GM21825 (cell line): ENCODE data around the gene SLX4IP.
"Not testable (repeated sequence)": the region's sequence is repeated elsewhere in the genome, so short reads cannot be mapped to it uniquely, and the experiment has no call there.

Experiments used
- ATAC-seq: cut with Tn5 transposase; IDR thresholded peaks from one replicate; pipeline ENCODE4 v1.9.1; 2021; ENCODE audit warnings: mild to moderate bottlenecking, moderate library complexity; ENCODE audit not compliant: unreplicated experiment

SLX4IP gene

GRCh38 chr20:10434832-10435812 is at the start of gene SLX4IP:
Gene SLX4IP (plus strand): TSS chr20:10435305. CDS start chr20:10458205, 22,900 bp downstream.
- peak; percentile 67 for ATAC-seq

DNA sequence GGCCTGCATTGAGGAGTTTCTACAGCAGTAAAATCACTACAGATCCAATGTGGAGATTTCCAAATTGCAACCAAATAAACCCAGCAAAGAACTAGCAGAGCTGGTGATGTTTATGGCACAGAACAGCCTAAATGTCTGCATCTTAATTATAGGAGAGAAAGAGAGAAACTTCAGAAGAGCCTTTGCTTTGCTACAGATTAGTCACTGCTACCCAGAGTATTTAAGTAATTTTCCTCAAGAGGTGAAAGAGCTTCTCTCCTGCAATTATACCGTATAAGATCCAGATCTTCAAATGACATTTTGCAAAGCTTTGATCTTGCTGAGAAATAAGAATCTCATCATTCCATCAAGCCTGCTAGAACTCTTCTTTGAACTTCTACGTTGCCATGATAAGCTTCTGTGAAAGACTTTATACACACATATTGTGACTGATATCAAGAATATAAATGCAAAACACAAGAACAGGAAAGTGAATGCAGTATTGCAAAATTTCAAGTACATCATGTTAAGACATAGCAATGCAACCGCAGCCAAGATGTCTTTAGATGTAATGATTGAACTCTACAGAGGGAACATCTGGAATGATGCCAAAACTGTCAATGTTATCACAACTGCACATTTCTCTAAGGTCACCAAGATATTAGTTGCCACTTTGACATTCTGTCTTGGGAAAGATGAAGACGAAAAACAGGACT is 49.1 kb upstream of the SLX4IP start:
- ATAC-seq: no peak

DNA sequence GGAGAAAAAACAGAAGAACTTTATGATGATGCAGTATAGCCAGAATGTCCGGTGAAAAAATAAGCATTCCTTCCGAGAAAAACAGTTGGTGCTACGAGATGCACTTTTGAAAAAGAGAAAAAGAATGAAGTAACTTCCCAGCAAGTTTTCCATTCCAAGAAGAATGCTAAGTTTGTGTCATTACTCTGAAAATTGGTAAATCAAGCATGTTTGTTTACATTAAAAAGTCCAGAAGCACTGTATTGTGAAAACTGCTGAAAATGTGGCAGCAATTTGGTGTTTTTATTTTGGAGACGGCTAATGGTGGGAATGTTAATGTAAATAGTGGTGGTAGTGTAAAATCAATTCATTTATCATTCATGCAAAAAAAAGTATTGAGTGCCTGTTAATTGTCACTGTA is 47.4 kb upstream of the SLX4IP start:
- no peak for ATAC-seq

- ATAC-seq: no peak
Measured at GRCh38 chr20:10388597-10388996, 46.5 kb upstream of the SLX4IP start.

- no peak for ATAC-seq
Measured at GRCh38 chr20:10390709-10391108, 44.4 kb upstream of the SLX4IP start.

DNA sequence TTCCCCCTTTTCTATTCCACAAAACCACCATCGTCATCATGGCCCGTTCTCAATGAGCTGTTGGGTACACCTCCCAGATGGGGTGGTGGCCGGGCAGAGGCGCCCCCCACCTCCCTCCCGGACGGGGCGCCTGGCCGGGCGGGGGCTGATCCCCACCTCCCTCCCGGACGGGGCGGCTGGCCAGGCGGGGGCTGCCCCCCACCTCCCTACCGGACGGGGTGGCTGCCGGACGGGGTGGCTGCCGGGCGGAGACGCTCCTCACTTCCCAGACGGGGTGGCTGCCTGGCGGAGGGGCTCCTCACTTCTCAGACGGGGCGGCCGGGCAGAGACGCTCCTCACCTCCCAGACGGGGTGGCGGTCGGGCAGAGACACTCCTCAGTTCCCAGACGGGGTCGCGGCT is 40.4 kb upstream of the SLX4IP start:
- not testable (repeated sequence) for ATAC-seq

GRCh38 chr20:10398834-10399369 is 36.2 kb upstream of the SLX4IP start:
- ATAC-seq: no peak

GRCh38 chr20:10402938-10403608 is 32.0 kb upstream of the SLX4IP start:
- no peak for ATAC-seq

DNA sequence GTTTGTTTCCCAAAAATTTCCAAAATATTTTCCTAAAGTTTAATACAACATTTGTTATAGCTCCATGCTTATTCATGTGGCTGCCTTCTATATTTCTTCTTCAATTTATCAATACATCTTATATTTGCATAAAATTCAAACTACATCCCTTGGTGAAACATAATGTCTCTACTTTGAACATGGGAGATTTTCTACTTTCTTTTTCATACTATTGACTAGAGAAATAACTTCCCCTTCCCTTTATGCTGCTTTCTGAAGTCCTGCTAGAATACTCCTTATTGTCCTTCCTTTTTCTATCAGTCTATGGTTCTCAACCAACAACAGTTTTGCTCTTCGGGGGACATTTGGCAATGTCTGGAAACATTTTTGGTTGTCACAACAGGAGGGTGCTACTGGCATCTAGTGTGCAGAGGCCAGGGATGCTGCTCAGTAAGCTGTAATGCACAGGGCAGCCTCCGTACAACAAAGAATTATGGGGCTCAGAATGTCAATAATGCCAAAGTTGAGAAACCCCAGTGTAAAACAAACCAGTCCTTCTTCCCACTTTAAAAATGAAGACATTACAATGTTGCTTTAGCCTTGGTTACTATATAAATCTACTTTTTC is 31.0 kb upstream of the SLX4IP start:
- ATAC-seq: no peak

- ATAC-seq: no peak
Measured at GRCh38 chr20:10404959-10405530, 30.1 kb upstream of the SLX4IP start.

DNA sequence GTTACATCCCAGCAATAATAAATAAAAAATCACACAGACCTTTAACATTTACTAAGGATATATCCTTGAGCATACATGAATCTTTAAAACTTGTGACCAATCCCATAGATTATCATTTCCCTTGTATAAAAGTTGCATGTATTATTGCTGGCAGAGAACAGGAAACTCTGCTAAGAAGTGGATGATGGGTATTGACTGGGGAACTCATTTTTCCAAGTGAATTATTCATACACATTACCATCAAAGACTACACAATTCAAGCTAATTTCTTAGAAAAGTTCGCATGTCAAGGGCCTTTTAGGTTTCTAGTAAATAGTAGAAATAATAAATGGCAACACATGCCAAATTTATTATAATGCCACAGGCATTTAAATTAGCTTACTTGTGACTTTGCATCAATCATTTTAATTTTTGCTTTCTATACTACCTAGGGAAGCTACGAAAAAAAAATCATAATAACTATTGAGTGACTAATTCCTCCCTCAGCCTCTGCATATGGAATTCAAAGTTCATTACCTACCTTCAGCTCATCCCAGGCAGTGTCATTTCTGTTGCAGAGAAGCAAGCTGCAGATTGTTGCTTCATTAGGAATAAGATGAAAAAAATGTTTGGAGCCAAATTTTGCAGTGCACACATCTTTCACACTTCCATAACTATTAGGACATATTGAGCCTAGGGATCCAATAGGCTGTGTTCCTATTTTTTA is 26.8 kb upstream of the SLX4IP start:
- ATAC-seq: no peak

GRCh38 chr20:10411673-10412072 is 23.4 kb upstream of the SLX4IP start:
- no peak for ATAC-seq

DNA sequence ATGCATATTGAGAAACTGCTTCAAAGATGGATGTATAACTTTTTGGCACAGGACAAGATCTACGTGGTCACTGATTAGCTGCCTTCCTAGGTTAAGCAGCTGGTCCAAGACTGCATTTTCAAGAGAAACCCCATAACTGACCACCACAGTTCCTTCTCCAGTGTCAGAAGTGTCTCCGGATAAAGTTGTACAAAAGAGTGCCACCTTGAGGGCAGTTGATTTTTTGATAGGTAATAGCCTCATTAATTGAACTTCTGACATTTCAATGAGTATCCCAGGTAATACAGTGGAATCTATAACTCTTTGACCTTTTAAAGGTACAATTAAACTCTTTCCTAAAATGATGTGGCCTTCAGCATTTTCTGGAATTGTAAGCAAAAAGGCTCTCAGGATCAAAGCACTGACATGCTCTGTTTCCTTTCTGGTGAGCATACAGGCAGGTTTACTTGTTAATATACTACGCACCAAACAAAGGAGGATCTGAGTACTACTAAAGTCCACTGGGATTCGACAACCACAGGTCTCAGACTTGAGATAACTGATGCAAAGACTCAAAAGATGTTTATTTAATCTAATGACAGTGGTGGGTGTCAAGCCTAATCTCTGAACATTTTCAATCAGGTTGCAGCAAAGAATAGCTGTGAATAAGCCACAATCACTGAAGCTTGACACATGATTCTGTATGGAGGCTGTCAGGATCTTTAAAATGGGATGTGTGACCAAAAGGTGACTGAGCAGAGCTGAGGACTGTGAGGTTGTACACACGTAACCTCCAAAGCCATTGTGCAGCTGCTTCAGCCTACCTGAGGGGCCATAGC is 22.3 kb upstream of the SLX4IP start:
- no peak for ATAC-seq

- ATAC-seq: no peak
Measured at GRCh38 chr20:10415013-10415650, 20.0 kb upstream of the SLX4IP start.

GRCh38 chr20:10417218-10417617 is 17.9 kb upstream of the SLX4IP start:
- ATAC-seq: not testable (repeated sequence)

DNA sequence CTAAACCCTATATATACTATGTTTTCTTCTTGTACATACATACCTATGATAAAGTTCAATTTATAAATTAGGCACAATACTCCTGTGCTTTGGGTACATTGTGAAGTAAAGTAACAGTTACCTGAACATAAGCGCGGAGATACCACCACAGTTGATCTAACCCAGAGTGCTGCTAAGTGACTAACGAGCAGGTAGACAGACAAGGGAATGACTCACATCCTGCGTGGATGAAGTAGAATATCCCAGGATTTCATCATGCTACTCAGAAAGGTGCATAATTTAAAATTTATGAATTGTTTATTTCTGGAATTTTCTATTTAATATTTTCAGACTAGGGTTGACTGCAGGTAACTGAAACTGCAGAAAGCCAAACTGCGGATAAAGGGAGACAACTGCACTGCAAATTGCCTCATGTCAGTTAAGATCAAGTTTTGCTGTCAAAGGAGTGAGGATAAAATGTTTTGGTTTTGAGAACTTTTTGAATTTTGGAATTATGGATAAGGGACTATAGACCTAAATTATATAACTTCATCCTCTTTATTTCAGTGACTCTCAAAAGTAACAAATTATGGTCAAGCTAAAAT is 15.5 kb upstream of the SLX4IP start:
- ATAC-seq: no peak

- peak; percentile 60 for ATAC-seq
Measured at GRCh38 chr20:10423735-10424134, 11.4 kb upstream of the SLX4IP start.

GRCh38 chr20:10427060-10427692 is 7.9 kb upstream of the SLX4IP start:
- ATAC-seq: no peak
